ENCODE measurements around the gene SLC22A12. TPM values are rescaled to one million over a fixed set of nuclear protein-coding genes. Genes with fewer than 3 reads are reported as not detected.

SLC22A12 gene
- total RNA-seq, 1 donor from 2014 or later, result not detected

DNA sequence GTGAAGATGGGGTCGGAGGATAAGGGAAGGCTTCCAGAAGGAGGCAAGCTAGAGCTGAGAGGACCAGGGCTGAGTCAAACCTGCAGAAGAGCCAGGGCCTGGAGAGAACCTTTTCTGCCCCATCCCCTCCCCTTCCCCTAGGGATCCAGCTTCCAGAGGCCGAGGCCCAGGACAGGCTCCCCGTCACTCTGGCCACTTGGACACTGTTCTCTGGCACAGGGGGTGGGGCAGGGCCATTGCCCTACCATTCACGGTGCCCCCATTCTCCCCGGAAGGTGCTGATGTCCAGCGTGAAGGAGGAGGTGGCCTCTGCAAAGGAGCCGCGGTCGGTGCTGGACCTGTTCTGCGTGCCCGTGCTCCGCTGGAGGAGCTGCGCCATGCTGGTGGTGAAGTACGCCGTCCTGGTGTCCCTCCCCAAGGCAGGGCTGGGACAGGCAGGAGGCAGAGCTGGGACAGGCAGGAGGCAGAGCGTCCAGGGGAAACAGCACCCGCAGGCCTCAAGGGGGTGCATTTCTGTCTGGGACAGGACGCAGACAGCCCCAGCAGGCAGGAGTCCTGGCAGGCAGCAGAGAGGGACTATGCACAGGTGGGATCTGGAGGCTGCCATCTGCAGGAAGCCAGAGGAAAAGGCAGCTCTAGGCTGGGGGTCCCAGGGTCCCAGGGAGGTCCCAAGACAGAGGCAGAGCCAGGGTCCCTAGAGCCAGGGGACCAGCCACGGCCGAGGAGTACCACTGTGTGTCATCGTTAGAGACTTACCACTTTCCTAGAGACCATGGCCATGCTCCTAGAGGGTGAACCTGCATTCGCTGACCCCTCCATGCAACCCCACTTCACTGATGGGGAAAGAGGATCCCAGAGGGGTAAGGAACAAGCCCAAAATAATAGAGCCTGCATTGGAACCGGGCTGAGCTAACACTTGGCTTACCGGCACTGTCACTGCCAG lies 25.8 kb upstream of the SLC22A12 start:
- TF ChIP-seq, protein P1, sequence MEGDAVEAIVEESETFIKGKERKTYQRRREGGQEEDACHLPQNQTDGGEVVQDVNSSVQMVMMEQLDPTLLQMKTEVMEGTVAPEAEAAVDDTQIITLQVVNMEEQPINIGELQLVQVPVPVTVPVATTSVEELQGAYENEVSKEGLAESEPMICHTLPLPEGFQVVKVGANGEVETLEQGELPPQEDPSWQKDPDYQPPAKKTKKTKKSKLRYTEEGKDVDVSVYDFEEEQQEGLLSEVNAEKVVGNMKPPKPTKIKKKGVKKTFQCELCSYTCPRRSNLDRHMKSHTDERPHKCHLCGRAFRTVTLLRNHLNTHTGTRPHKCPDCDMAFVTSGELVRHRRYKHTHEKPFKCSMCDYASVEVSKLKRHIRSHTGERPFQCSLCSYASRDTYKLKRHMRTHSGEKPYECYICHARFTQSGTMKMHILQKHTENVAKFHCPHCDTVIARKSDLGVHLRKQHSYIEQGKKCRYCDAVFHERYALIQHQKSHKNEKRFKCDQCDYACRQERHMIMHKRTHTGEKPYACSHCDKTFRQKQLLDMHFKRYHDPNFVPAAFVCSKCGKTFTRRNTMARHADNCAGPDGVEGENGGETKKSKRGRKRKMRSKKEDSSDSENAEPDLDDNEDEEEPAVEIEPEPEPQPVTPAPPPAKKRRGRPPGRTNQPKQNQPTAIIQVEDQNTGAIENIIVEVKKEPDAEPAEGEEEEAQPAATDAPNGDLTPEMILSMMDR (conservative IDR thresholded peaks at IDR 0.05), result peak; percentile 33
- Mint-ChIP-seq H3K4me3 (peak overlapping the region; percentile 31), H3K27ac (peak overlapping the region; percentile 93)

DNA sequence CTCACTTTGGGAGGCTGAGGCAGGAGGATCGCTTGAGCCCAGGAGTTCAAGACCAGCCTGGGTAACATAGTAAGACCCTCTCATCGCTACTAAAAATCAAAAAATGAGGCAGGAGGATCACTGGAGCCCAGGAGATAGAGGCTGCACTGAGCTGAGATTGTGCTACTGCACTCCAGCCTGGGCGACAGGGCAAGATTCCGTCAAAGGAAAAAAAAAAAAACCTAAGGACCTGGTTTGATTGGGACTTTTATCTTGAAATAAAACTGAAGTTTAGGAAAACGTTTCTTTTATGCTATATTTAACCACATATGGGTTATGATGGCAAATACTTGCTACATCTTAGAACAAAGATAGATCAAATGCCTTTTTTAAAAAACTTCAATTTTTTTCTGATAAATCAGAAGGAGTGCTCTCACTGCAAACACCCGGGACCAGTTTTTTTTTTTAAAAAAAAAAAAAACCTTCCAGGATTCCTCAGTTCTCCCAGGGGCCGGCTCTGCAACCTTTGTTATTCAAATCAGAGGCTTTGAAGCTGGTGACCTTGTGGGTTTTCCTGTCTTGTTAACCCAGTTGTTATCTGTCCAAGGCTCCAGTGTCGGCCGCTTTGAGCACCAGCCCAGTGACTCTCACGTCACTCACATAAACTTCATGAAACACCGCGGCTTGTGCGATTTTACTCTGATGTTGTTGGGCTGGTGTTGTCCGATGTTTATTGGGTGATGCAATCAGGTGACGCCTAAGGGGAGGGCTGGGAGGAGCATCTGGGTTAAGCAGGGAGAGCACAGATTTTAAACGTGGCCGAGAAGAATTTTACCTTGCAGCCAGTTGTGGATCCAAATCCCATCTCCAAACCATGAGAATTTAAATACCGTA lies 24.7 kb upstream of the SLC22A12 start:
- Mint-ChIP-seq H3K4me1 (ENCODE audit: unreplicated experiment) (peaks cover 8% of the 10 kb centered on the region), H3K27ac (peak overlapping the region; percentile 93), H3K27me3 (no peaks in the 10 kb centered on the region), H3K4me3 (peak overlapping the region; percentile 61), H3K36me3 (no peaks in the 10 kb centered on the region), H3K9me3 (no peaks in the 10 kb centered on the region)
- no peak for DNase-seq (ENCODE audit: extremely low spot score, unreplicated experiment)
- TF ChIP-seq, protein P1 (conservative IDR thresholded peaks at IDR 0.05), result no peak

More for the DNA sequence above, 25.8 kb upstream of the SLC22A12 start:
- Mint-ChIP-seq H3K4me1 (ENCODE audit: unreplicated experiment) (peaks cover 14% of the 10 kb centered on the region), H3K36me3 (no peaks in the 10 kb centered on the region), H3K27me3 (peaks cover 2% of the 10 kb centered on the region), H3K9me3 (no peaks in the 10 kb centered on the region)
- no peak for DNase-seq (ENCODE audit: extremely low spot score, unreplicated experiment)

DNA sequence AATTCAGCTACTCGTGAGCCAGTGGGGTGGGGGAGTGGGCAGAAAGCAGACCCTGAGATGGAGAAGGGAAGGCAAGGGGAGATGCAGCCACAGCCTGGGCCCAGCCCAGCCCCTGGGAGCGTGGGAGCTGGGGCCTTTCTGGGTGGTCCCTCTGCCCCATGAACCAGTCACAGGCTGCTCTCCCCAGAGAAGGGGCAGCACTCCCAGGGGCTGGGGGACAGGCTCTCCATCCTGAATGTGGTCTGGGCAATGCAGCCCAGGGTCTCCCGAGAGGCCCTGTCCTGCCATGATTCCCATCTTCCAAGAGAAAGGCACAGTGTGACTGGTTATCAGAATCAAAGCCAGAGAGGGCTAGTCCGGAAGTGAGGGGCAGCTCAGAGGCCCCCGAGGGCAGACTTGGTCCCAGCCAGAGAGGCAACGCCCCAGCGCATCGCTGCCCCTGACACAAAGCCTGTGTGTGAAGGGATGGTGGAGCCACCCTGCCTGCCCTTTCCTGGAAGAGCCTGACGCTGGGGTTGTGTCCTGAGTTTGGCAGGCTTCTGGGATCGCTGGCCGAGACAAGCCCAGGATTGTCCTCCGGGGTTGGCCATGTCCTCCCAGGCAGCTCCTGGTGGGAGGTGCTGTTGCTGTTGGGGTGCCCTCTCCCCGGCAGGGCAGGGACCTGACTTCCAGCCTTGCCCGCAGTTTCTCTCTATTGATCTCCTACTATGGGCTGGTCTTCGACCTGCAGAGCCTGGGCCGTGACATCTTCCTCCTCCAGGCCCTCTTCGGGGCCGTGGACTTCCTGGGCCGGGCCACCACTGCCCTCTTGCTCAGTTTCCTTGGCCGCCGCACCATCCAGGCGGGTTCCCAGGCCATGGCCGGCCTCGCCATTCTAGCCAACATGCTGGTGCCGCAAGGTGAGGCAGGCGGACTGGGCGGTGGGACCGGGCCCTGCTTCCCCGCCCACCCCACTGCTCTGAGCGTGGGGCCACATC lies 23.8 kb upstream of the SLC22A12 start:
- Mint-ChIP-seq H3K27me3 (no peaks in the 10 kb centered on the region), H3K4me3 (peak overlapping the region; percentile 61), H3K4me1 (ENCODE audit: unreplicated experiment) (peaks cover 8% of the 10 kb centered on the region), H3K36me3 (no peaks in the 10 kb centered on the region), H3K9me3 (no peaks in the 10 kb centered on the region), H3K27ac (peak overlapping the region; percentile 93)
- DNase-seq (ENCODE audit: extremely low spot score, unreplicated experiment), result no peak
- TF ChIP-seq, protein P1 (conservative IDR thresholded peaks at IDR 0.05), result no peak

DNA sequence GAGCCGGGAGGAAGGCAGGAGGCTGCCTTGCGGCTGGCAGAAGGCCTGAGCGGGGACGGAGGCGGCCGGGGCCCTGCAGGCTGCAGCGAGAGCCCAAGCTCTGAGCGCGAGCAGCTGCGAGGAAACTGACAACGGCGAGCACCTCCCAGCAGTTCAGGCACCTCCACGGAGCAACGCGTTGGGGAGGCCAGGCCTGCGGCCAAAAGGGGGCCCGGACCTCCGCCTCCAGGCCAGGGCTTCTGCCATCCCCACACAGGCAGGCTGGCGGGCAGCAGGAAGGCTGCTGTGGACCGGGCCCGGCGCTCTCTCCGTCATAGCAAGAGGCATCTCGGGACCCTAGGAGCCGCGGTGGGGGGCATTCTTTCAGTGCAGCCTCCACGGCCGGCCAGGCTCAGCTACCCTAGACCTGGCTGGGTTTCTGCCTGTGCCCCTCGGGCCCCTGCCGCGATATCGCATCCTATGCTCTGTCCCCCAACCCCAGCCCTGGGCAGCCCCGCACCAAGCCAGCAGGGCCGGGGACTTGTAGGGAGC lies 22.9 kb upstream of the SLC22A12 start:
- H3K4me3 Mint-ChIP-seq, result no peak overlapping the region
- no peaks in the 10 kb centered on the region for H3K9me3 Mint-ChIP-seq
- H3K27me3 Mint-ChIP-seq, result no peaks in the 10 kb centered on the region
- H3K4me1 Mint-ChIP-seq (ENCODE audit: unreplicated experiment), result peaks cover 8% of the 10 kb centered on the region
- TF ChIP-seq, protein P1 (conservative IDR thresholded peaks at IDR 0.05), result no peak
- H3K36me3 Mint-ChIP-seq, result no peaks in the 10 kb centered on the region
- DNase-seq (ENCODE audit: extremely low spot score, unreplicated experiment), result no peak
- H3K27ac Mint-ChIP-seq, result no peak overlapping the region

All from type B pancreatic cell (in vitro differentiated cells).